ENCODE measurements around the gene MRPS6.

DNA sequence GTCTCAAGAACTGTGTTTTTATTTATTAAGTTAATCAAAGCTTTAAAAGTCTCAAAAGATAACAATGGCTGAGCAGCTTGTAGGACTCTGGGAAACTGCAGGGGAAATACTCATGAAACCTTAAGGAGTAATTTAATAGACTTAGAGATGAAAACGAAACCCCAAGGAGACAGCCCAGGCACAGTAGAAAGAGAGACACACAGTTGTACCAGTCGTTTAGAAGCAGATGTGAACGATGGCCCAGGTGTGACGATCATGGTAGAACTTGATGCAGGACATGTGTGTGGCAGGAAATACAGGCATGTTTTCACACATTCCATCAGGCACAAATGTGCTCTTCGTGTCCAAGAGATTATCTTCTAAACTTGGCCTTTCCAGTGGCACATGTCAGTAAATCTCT lies 21.2 kb upstream of the MRPS6 start:
- TF ChIP-seq, protein P1, sequence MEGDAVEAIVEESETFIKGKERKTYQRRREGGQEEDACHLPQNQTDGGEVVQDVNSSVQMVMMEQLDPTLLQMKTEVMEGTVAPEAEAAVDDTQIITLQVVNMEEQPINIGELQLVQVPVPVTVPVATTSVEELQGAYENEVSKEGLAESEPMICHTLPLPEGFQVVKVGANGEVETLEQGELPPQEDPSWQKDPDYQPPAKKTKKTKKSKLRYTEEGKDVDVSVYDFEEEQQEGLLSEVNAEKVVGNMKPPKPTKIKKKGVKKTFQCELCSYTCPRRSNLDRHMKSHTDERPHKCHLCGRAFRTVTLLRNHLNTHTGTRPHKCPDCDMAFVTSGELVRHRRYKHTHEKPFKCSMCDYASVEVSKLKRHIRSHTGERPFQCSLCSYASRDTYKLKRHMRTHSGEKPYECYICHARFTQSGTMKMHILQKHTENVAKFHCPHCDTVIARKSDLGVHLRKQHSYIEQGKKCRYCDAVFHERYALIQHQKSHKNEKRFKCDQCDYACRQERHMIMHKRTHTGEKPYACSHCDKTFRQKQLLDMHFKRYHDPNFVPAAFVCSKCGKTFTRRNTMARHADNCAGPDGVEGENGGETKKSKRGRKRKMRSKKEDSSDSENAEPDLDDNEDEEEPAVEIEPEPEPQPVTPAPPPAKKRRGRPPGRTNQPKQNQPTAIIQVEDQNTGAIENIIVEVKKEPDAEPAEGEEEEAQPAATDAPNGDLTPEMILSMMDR (IDR thresholded peaks at IDR 0.05), result no peak
- TF ChIP-seq POLR2A (IDR thresholded peaks at IDR 0.05), result no peak
